ENCODE data around the gene NAPSA.

NAPSA gene

GRCh38 chr19:50383852-50384684, 18.6 kb upstream of the NAPSA start, which contains the start of gene POLD1:
POLD1 (plus strand) TSS chr19:50384347; CDS start chr19:50398852, 14,505 bp downstream.
- peak; percentile 97 for DNase-seq (ENCODE audit: low spot score)

GRCh38 chr19:50383001-50383851, 17.8 kb upstream of the NAPSA start:
- no peak for TF ChIP-seq CTCF (IDR thresholded peaks at IDR 0.05)
- Histone ChIP-seq H3K4me3 (peak overlapping the region; percentile 79), H3K27ac (peak overlapping the region; percentile 81 to 96)
- DNase-seq (ENCODE audit: low spot score), result no peak

More at GRCh38 chr19:50383852-50384684, 18.6 kb upstream of the NAPSA start, which contains the start of gene POLD1:
- Histone ChIP-seq H3K4me3 (peak within 1 kb of the TSS; percentile 79), H3K27ac (peak within 1 kb of the TSS; percentile 81 to 96)
- TF ChIP-seq CTCF (IDR thresholded peaks at IDR 0.05), result no peak

GRCh38 chr19:50381881-50382729, 16.7 kb upstream of the NAPSA start:
- H3K4me3 ChIP-seq, result no peak overlapping the region
- no peak for DNase-seq (ENCODE audit: low spot score)
- no peak for TF ChIP-seq CTCF (IDR thresholded peaks at IDR 0.05)
- H3K27ac ChIP-seq, result no peak overlapping the region

- H3K27ac ChIP-seq, result no peak overlapping the region
Measured at GRCh38 chr19:50380751-50381151, 15.3 kb upstream of the NAPSA start.

GRCh38 chr19:50380137-50380536, 14.7 kb upstream of the NAPSA start:
- H3K27ac ChIP-seq, result no peak overlapping the region

More at GRCh38 chr19:50380751-50381151, 15.3 kb upstream of the NAPSA start:
- no peak for DNase-seq (ENCODE audit: low spot score)
- no peak for TF ChIP-seq CTCF (IDR thresholded peaks at IDR 0.05)
- H3K4me3 ChIP-seq, result no peak overlapping the region

More at GRCh38 chr19:50380137-50380536, 14.7 kb upstream of the NAPSA start:
- DNase-seq (ENCODE audit: low spot score), result no peak
- TF ChIP-seq CTCF (IDR thresholded peaks at IDR 0.05), result no peak
- H3K4me3 ChIP-seq, result no peak overlapping the region
